Prostate gland (tissue), 2 donors: ENCODE results near the gene PHKA1. TPM values are rescaled to one million over a fixed set of nuclear protein-coding genes. Genes with fewer than 3 reads are reported as not detected.

ENCODE experiments used
- DNase-seq: peaks from one replicate; pipeline ENCODE4 v3.0.0-alpha.2; 2019; ENCODE audit warnings: low spot score
- H3K27ac ChIP-seq, 2 donors: fragments of 200-600 bp; sonication (generic); 2 replicates each; pipeline ENCODE4 v1.5.1; 2017 to 2019
- H3K27me3 ChIP-seq: fragments of 200-600 bp; sonication (generic); replicated peaks from 2 replicates; pipeline ENCODE4 v1.5.1; 2019; ENCODE audit not compliant: insufficient read depth
- H3K36me3 ChIP-seq, 2 donors: fragments of 200-600 bp; sonication (generic); 1 replicate in 1 of 2; 2 replicates in 1 of 2; pipeline versions ENCODE4 v1.5.1 to v1.8.1; 2017 to 2019
- H3K4me1 ChIP-seq: fragments of 200-600 bp; sonication (generic); replicated peaks from 2 replicates; pipeline ENCODE4 v1.5.1; 2019
- H3K4me3 ChIP-seq, 2 donors: fragments of 200-600 bp; sonication (generic); 2 replicates each; pipeline ENCODE4 v1.5.1; 2017 to 2019
- H3K9me3 ChIP-seq: fragments of 200-600 bp; sonication (generic); 2 replicates; pipeline ENCODE4 v1.5.1; 2017
- CTCF ChIP-seq, 4 experiments: fragments of 200-600 bp in 2 of 4; fragments of 450-650 bp in 2 of 4; sonication (generic) in 2 of 4; IDR thresholded peaks; 1 replicate in 3 of 4; 2 replicates in 1 of 4; pipeline ENCODE4 v1.5.1; 2016 to 2019; ENCODE audit warnings: antibody characterized with exemption in 4 of 4, mild to moderate bottlenecking in 2 of 4, moderate library complexity in 2 of 4
- POLR2A ChIP-seq: fragments of 450-650 bp; IDR thresholded peaks from one replicate; pipeline ENCODE4 v1.6.1; 2016; ENCODE audit warnings: antibody characterized with exemption, mild to moderate bottlenecking
- POLR2AphosphoS5 ChIP-seq: sonication (generic); formaldehyde crosslinking; IDR thresholded peaks from one replicate; pipeline ENCODE4 v1.6.1; 2017; ENCODE audit warnings: antibody characterized with exemption
- WGBS: methylation state at CpG from one replicate; pipeline ENCODE4 v1.1.5; 2018; 5-methylcytosine and 5-hydroxymethylcytosine counted together
- intact Hi-C: fragments of 100-400 bp; cut with DNase I; formaldehyde crosslinking; loops from one replicate; pipeline ENCODE4 v1.14.2; 2022
- total RNA-seq, 2 donors: library from RNA; depleted of rRNA; stranded (reverse); fragments of >200 nt; gene quantifications; one replicate each; pipeline ENCODE4 v1.1.0, GENCODE V29; 2016

Gene PHKA1
- total RNA-seq, 2 donors from 2014 or later = 12.4 TPM

GRCh38 chrX:72705814-72706213 is 8.3 kb downstream of the PHKA1 start:
- H3K36me3 ChIP-seq = no peaks in the 10 kb centered on the region
- intact Hi-C loops = no loop called here
- DNase-seq = no peak
- no peak for TF ChIP-seq CTCF (IDR thresholded peaks at IDR 0.05)
- no peak for TF ChIP-seq POLR2A
- TF ChIP-seq POLR2AphosphoS5 = no peak
- no peak overlapping the region for H3K4me3 ChIP-seq
- no peaks in the 10 kb centered on the region for H3K9me3 ChIP-seq
- H3K4me1 ChIP-seq = no peaks in the 10 kb centered on the region
- no peak overlapping the region for H3K27ac ChIP-seq
- 82% methylated on average over 1 of the region's 1 CpG for WGBS
- H3K27me3 ChIP-seq = no peaks in the 10 kb centered on the region

- TF ChIP-seq POLR2AphosphoS5 = no peak
- TF ChIP-seq CTCF (IDR thresholded peaks at IDR 0.05) = no peak
- TF ChIP-seq POLR2A = no peak
- no peaks in the 10 kb centered on the region for H3K9me3 ChIP-seq
- intact Hi-C loops = no loop called here
- H3K36me3 ChIP-seq = no peaks in the 10 kb centered on the region
- no peak overlapping the region for H3K27ac ChIP-seq
- H3K4me1 ChIP-seq = no peaks in the 10 kb centered on the region
- H3K4me3 ChIP-seq = no peak overlapping the region
- DNase-seq = no peak
- H3K27me3 ChIP-seq = no peaks in the 10 kb centered on the region
Observed at GRCh38 chrX:72705111-72705510, 9.0 kb downstream of the PHKA1 start.

- H3K27me3 ChIP-seq = no peaks in the 10 kb centered on the region
- 93% methylated on average over 2 of the region's 2 CpGs for WGBS
Observed at GRCh38 chrX:72694170-72694569, 19.9 kb downstream of the PHKA1 start.

GRCh38 chrX:72693477-72693876 is 20.6 kb downstream of the PHKA1 start:
- Histone ChIP-seq H3K9me3 (no peaks in the 10 kb centered on the region), H3K27me3 (no peaks in the 10 kb centered on the region), H3K4me1 (no peaks in the 10 kb centered on the region), H3K27ac (no peak overlapping the region), H3K36me3 (no peaks in the 10 kb centered on the region), H3K4me3 (no peak overlapping the region)
- intact Hi-C loops = no loop called here
- TF ChIP-seq CTCF (IDR thresholded peaks at IDR 0.05) (no peak), POLR2A (no peak)
- DNase-seq = no peak
- WGBS = 87% methylated on average over 1 of the region's 1 CpG

More at GRCh38 chrX:72694170-72694569, 19.9 kb downstream of the PHKA1 start:
- Histone ChIP-seq H3K27ac (no peak overlapping the region), H3K4me3 (no peak overlapping the region), H3K9me3 (no peaks in the 10 kb centered on the region), H3K36me3 (no peaks in the 10 kb centered on the region), H3K4me1 (no peaks in the 10 kb centered on the region)
- TF ChIP-seq POLR2AphosphoS5 (no peak), CTCF (IDR thresholded peaks at IDR 0.05) (no peak), POLR2A (no peak)
- intact Hi-C loops = no loop called here
- no peak for DNase-seq

GRCh38 chrX:72687396-72687795 is 26.7 kb downstream of the PHKA1 start:
- Histone ChIP-seq H3K36me3 (no peaks in the 10 kb centered on the region), H3K27ac (no peak overlapping the region), H3K4me3 (no peak overlapping the region), H3K9me3 (no peaks in the 10 kb centered on the region), H3K27me3 (no peaks in the 10 kb centered on the region), H3K4me1 (no peaks in the 10 kb centered on the region)
- WGBS = 93% methylated on average over 1 of the region's 1 CpG
- TF ChIP-seq POLR2A (no peak), POLR2AphosphoS5 (no peak), CTCF (IDR thresholded peaks at IDR 0.05) (no peak)
- intact Hi-C loops = no loop called here
- DNase-seq = no peak
